Measurements from ENCODE around the gene PCAT7. TPM values are rescaled to one million over a fixed set of nuclear protein-coding genes. Genes with fewer than 3 reads are reported as not detected.
"Not testable (repeated sequence)": the region's sequence is repeated elsewhere in the genome, so short reads cannot be mapped to it uniquely, and the experiment has no call there.

PCAT7 gene
- total RNA-seq, 5 donors from 2014 or later (not counting 1 experiment from before 2014, with no cell fraction given): not detected

DNA sequence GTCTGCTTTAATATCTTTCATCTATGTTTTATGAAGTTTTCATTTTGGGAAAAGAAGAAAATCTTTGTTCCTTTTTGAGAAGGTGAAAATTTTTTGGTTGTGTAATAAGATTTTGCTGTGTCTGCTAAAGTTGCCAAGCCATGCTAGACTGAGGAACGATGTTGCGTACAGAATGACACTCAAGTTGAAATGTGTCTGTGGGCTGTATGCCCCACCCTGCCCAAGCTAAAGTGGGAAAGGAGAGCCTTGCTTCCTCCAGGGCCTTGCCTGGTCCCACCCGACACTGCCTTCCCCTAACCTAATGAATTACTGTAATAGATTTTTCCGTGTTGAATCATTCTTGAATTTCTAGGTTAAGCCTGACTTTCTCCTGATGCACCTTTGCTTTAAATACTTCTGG, 2.5 kb downstream of the PCAT7 start:
- H3K27ac ChIP-seq (ENCODE audit: low read length): no peak overlapping the region
- no peaks in the 10 kb centered on the region for H3K9me3 ChIP-seq
- H3K27me3 ChIP-seq (replicated peaks in 1 of 2; ENCODE audit: control insufficient read depth in 2 of 2, extremely low read depth in 1 of 2, insufficient read depth in 2 of 2, low read length in 1 of 2): peaks cover 0 to 24% of the 10 kb centered on the region in 2 experiments
- Mint-ChIP-seq H3K36me3 (no peaks in the 10 kb centered on the region), H3K27me3 (peaks cover 1 to 20% of the 10 kb centered on the region in 2 donors), H3K4me3 (no peak overlapping the region), H3K27ac (no peak overlapping the region), H3K4me1 (no peaks in the 10 kb centered on the region), H3K9me3 (no peaks in the 10 kb centered on the region)
- H3K4me1 ChIP-seq (ENCODE audit: control insufficient read depth in 1 of 2, extremely low read depth in 1 of 2, insufficient read depth in 2 of 2, low read length in 2 of 2): no peaks in the 10 kb centered on the region
- ATAC-seq (replicated peaks in 1 of 4): no peak
- H3K4me3 ChIP-seq (ENCODE audit: control insufficient read depth in 1 of 2, extremely low read depth in 1 of 2, low read length in 1 of 2): no peak overlapping the region
- no peaks in the 10 kb centered on the region for H3K36me3 ChIP-seq (ENCODE audit: control insufficient read depth in 2 of 2, extremely low read depth in 1 of 2, insufficient read depth in 1 of 2, low read length in 1 of 2)
- WGBS (ENCODE audit: insufficient coverage): no CpG with 5 or more reads among the region's 4 CpGs
- POLR2A ChIA-PET: no interaction called here
- DNase-seq: no peak
- CTCF ChIA-PET: no interaction called here

DNA sequence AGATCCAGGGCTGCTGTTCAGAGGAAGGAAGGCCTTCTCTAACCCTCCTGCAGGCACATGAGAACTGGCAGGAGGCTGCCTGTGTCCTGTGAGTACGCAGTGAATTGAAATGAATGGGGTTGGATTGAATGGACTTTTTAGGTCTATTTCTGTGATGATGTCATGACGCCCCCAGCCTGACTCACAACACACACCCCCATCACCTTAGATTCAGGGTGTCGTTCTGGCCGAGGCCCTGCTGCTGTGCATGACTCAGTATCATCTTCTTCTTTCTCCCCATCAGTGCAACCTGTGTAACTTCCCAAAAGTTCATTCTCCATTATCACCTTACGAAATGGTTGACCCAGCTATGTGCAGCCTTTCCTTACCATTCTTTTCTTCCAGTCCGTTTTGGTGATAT, 5.4 kb downstream of the PCAT7 start:
- Mint-ChIP-seq H3K4me3 (no peak overlapping the region), H3K36me3 (no peaks in the 10 kb centered on the region), H3K4me1 (no peaks in the 10 kb centered on the region), H3K27ac (no peak overlapping the region), H3K9me3 (peaks cover 0 to 5% (median 0%) of the 10 kb centered on the region in 3 donors), H3K27me3 (peaks cover 7 to 19% of the 10 kb centered on the region in 2 donors)
- Histone ChIP-seq H3K36me3 (ENCODE audit: control insufficient read depth in 2 of 2, extremely low read depth in 1 of 2, insufficient read depth in 1 of 2, low read length in 1 of 2) (no peaks in the 10 kb centered on the region), H3K4me3 (ENCODE audit: control insufficient read depth in 1 of 2, extremely low read depth in 1 of 2, low read length in 1 of 2) (no peak overlapping the region), H3K4me1 (ENCODE audit: control insufficient read depth in 1 of 2, extremely low read depth in 1 of 2, insufficient read depth in 2 of 2, low read length in 2 of 2) (no peaks in the 10 kb centered on the region), H3K27me3 (replicated peaks in 1 of 2; ENCODE audit: control insufficient read depth in 2 of 2, extremely low read depth in 1 of 2, insufficient read depth in 2 of 2, low read length in 1 of 2) (peaks cover 0 to 10% of the 10 kb centered on the region in 2 experiments), H3K27ac (ENCODE audit: low read length) (no peak overlapping the region), H3K9me3 (no peaks in the 10 kb centered on the region)
- ChIA-PET POLR2A (no interaction called here), CTCF (no interaction called here)
- 63% methylated on average over 2 of the region's 6 CpGs for WGBS (ENCODE audit: insufficient coverage)
- DNase-seq (no peak), ATAC-seq (replicated peaks in 1 of 4) (no peak)

DNA sequence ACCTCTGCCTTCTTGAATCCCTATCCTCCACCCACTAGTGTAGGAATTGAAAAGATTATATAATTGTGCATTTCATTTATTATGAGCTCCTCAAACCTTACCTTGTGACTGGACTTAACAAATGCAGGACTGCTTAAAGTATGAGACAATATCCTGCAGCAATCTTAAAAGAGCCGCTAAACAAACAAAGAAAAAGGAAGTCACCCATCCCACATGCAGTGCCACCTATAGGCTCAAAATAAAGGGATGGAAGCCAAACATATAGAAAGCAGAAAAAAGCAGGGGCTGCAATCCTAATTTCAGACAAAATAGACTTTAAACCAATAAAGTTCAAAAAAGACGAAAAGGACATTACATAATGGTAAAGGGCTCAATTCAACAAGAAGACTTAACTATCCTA, 8.7 kb downstream of the PCAT7 start:
- WGBS (ENCODE audit: insufficient coverage): no CpG with 5 or more reads among the region's 2 CpGs

DNA sequence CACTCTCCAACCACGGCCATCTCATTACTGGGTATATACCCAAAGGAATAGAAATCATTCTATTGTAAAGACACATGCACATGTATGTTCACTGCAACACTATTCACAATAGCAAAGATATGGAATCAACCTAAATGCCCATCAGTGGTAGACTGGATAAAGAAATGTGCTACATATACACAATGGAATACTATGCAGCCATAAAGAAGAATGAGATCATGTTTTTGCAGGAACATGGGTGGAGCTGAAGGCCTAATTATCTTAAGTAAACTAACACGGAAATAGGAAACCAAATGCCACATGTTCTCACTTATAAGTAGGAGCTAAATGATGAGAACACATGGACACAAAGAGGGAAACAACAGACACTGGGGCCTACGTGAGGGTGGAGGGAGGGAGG, 9.4 kb downstream of the PCAT7 start:
- H3K9me3 ChIP-seq; H3K9me3 Mint-ChIP-seq; H3K27me3 ChIP-seq (replicated peaks in 1 of 2; ENCODE audit: control insufficient read depth in 2 of 2, extremely low read depth in 1 of 2, insufficient read depth in 2 of 2, low read length in 1 of 2); ATAC-seq (replicated peaks in 1 of 4); DNase-seq; H3K27ac ChIP-seq (ENCODE audit: low read length); H3K4me3 ChIP-seq (ENCODE audit: control insufficient read depth in 1 of 2, extremely low read depth in 1 of 2, low read length in 1 of 2); POLR2A ChIA-PET; H3K36me3 Mint-ChIP-seq; H3K4me1 Mint-ChIP-seq; CTCF ChIA-PET; H3K4me1 ChIP-seq (ENCODE audit: control insufficient read depth in 1 of 2, extremely low read depth in 1 of 2, insufficient read depth in 2 of 2, low read length in 2 of 2); H3K4me3 Mint-ChIP-seq; H3K36me3 ChIP-seq (ENCODE audit: control insufficient read depth in 2 of 2, extremely low read depth in 1 of 2, insufficient read depth in 1 of 2, low read length in 1 of 2); H3K27ac Mint-ChIP-seq: not testable (repeated sequence)
- WGBS (ENCODE audit: insufficient coverage): no CpG with 5 or more reads among the region's 3 CpGs
- peaks cover 7 to 23% of the 10 kb centered on the region in 2 donors for H3K27me3 Mint-ChIP-seq

More for the DNA sequence above, 8.7 kb downstream of the PCAT7 start:
- DNase-seq (no peak), ATAC-seq (replicated peaks in 1 of 4) (no peak)
- H3K4me3 ChIP-seq (ENCODE audit: control insufficient read depth in 1 of 2, extremely low read depth in 1 of 2, low read length in 1 of 2): no peak overlapping the region
- H3K27ac ChIP-seq (ENCODE audit: low read length): no peak overlapping the region
- H3K27me3 ChIP-seq (replicated peaks in 1 of 2; ENCODE audit: control insufficient read depth in 2 of 2, extremely low read depth in 1 of 2, insufficient read depth in 2 of 2, low read length in 1 of 2): peaks cover 0 to 8% of the 10 kb centered on the region in 2 experiments
- no peaks in the 10 kb centered on the region for H3K4me1 ChIP-seq (ENCODE audit: control insufficient read depth in 1 of 2, extremely low read depth in 1 of 2, insufficient read depth in 2 of 2, low read length in 2 of 2)
- Mint-ChIP-seq H3K4me3 (no peak overlapping the region), H3K27me3 (peaks cover 7 to 23% of the 10 kb centered on the region in 2 donors), H3K4me1 (no peaks in the 10 kb centered on the region), H3K27ac (no peak overlapping the region), H3K9me3 (peaks cover 0 to 5% (median 0%) of the 10 kb centered on the region in 3 donors), H3K36me3 (no peaks in the 10 kb centered on the region)
- ChIA-PET POLR2A (no interaction called here), CTCF (no interaction called here)
- H3K9me3 ChIP-seq: no peaks in the 10 kb centered on the region
- H3K36me3 ChIP-seq (ENCODE audit: control insufficient read depth in 2 of 2, extremely low read depth in 1 of 2, insufficient read depth in 1 of 2, low read length in 1 of 2): no peaks in the 10 kb centered on the region

DNA sequence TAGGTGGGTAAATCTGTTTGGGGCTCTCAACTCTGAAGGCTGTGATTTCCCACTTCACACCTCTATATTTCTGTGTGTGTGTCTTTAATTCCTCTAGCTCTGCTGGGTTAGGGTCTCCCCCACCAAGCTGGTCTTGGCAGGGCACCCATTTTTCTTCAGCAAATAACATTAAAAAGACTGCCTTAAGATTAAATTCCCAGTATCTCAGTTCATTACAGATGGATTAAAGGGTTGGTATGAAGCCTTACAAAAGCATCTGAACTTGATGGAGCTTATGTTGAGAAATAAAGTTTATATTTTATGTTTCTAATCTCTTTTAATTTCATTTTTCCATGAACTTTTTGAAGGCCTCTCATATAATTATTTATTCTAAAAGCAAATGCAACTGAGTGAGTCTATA, 11.7 kb downstream of the PCAT7 start:
- CTCF ChIA-PET: no interaction called here
- Mint-ChIP-seq H3K27me3 (peaks cover 12 to 18% of the 10 kb centered on the region in 2 donors), H3K27ac (no peak overlapping the region), H3K36me3 (no peaks in the 10 kb centered on the region), H3K4me3 (no peak overlapping the region), H3K9me3 (peaks cover 0 to 5% (median 0%) of the 10 kb centered on the region in 3 donors), H3K4me1 (no peaks in the 10 kb centered on the region)
- Histone ChIP-seq H3K4me3 (ENCODE audit: control insufficient read depth in 1 of 2, extremely low read depth in 1 of 2, low read length in 1 of 2) (no peak overlapping the region), H3K36me3 (ENCODE audit: control insufficient read depth in 2 of 2, extremely low read depth in 1 of 2, insufficient read depth in 1 of 2, low read length in 1 of 2) (no peaks in the 10 kb centered on the region), H3K27me3 (replicated peaks in 1 of 2; ENCODE audit: control insufficient read depth in 2 of 2, extremely low read depth in 1 of 2, insufficient read depth in 2 of 2, low read length in 1 of 2) (peaks cover 0 to 2% of the 10 kb centered on the region in 2 experiments), H3K9me3 (no peaks in the 10 kb centered on the region), H3K27ac (ENCODE audit: low read length) (no peak overlapping the region), H3K4me1 (ENCODE audit: control insufficient read depth in 1 of 2, extremely low read depth in 1 of 2, insufficient read depth in 2 of 2, low read length in 2 of 2) (no peaks in the 10 kb centered on the region)
- POLR2A ChIA-PET: no interaction called here
- DNase-seq (no peak), ATAC-seq (replicated peaks in 1 of 4) (no peak)

DNA sequence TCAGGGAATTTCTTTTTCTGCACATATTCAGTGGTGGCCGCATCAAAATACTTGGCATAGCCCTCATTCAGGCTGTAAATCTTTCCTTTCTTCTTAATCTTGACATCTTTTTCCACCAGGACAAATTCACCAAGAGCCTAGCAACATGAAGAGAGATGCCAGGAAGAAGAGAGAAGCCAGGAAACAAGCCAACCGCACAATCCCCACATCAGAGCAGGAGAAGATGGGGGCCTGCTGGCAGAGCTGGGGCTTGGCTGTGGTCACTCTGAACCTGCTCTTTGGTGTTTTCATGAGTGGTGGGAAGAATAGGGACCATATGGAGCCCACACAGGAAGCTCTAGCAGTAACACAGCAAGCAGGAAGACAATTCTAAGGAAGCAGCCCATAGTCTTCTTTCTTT, 12.4 kb downstream of the PCAT7 start:
- Mint-ChIP-seq H3K27ac (no peak overlapping the region), H3K9me3 (peaks cover 0 to 5% (median 0%) of the 10 kb centered on the region in 3 donors), H3K27me3 (peaks cover 18 to 20% of the 10 kb centered on the region in 2 donors), H3K36me3 (no peaks in the 10 kb centered on the region), H3K4me3 (no peak overlapping the region), H3K4me1 (no peaks in the 10 kb centered on the region)
- ChIA-PET CTCF (no interaction called here), POLR2A (no interaction called here)
- ATAC-seq (replicated peaks in 1 of 4): no peak
- no peaks in the 10 kb centered on the region for H3K4me1 ChIP-seq (ENCODE audit: control insufficient read depth in 1 of 2, extremely low read depth in 1 of 2, insufficient read depth in 2 of 2, low read length in 2 of 2)
- H3K4me3 ChIP-seq (ENCODE audit: control insufficient read depth in 1 of 2, extremely low read depth in 1 of 2, low read length in 1 of 2): no peak overlapping the region
- no peak for DNase-seq
- H3K27me3 ChIP-seq (replicated peaks in 1 of 2; ENCODE audit: control insufficient read depth in 2 of 2, extremely low read depth in 1 of 2, insufficient read depth in 2 of 2, low read length in 1 of 2): peaks cover 0 to 2% of the 10 kb centered on the region in 2 experiments
- no peak overlapping the region for H3K27ac ChIP-seq (ENCODE audit: low read length)
- no peaks in the 10 kb centered on the region for H3K36me3 ChIP-seq (ENCODE audit: control insufficient read depth in 2 of 2, extremely low read depth in 1 of 2, insufficient read depth in 1 of 2, low read length in 1 of 2)
- no CpG with 5 or more reads among the region's 2 CpGs for WGBS (ENCODE audit: insufficient coverage)
- no peaks in the 10 kb centered on the region for H3K9me3 ChIP-seq

DNA sequence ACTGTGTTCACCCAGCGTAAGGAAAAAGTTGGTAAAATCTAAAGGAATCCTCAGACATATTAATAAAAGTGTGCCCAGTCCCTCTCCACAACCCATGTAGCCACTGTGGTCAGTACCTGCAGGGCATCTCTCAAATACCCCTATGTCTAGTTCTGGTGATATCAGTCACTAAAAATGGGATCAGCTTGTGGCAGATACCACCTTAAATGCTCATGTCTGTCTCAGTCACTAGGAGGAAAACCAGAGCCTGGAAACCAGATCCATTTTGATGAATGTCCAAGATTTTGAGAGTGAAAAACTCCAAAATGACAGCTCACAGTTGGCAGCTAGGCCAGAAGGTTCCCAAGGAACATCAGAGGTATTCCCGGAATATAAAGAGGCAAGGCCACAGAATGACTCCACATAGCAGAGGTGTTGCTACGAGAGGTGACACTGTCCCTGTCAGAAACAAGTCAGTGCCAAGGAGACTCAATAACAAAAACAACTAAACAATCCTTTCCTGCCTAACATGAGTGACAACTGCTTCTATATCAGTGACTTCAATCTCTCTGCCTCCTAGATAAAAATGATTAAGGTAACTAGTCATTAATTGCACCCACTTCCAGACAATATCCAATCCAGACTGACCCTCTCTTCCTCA, 13.5 kb downstream of the PCAT7 start:
- H3K27ac Mint-ChIP-seq: no peak overlapping the region
- peaks cover 0 to 5% (median 0%) of the 10 kb centered on the region in 3 donors for H3K9me3 Mint-ChIP-seq
- no CpG with 5 or more reads among the region's 3 CpGs for WGBS (ENCODE audit: insufficient coverage)

More for the DNA sequence above, 13.5 kb downstream of the PCAT7 start:
- no peak for DNase-seq
- ATAC-seq (replicated peaks in 1 of 4): no peak
- POLR2A ChIA-PET: no interaction called here
- Mint-ChIP-seq H3K27me3 (peaks cover 15 to 28% of the 10 kb centered on the region in 2 donors), H3K4me1 (no peaks in the 10 kb centered on the region), H3K36me3 (no peaks in the 10 kb centered on the region), H3K4me3 (no peak overlapping the region)
- no peak overlapping the region for H3K4me3 ChIP-seq (ENCODE audit: control insufficient read depth in 1 of 2, extremely low read depth in 1 of 2, low read length in 1 of 2)
- peaks cover 0 to under 1% of the 10 kb centered on the region in 2 experiments for H3K27me3 ChIP-seq (replicated peaks in 1 of 2; ENCODE audit: control insufficient read depth in 2 of 2, extremely low read depth in 1 of 2, insufficient read depth in 2 of 2, low read length in 1 of 2)
- H3K9me3 ChIP-seq: no peaks in the 10 kb centered on the region
- CTCF ChIA-PET: no interaction called here
- no peaks in the 10 kb centered on the region for H3K36me3 ChIP-seq (ENCODE audit: control insufficient read depth in 2 of 2, extremely low read depth in 1 of 2, insufficient read depth in 1 of 2, low read length in 1 of 2)
- H3K4me1 ChIP-seq (ENCODE audit: control insufficient read depth in 1 of 2, extremely low read depth in 1 of 2, insufficient read depth in 2 of 2, low read length in 2 of 2): no peaks in the 10 kb centered on the region
- H3K27ac ChIP-seq (ENCODE audit: low read length): no peak overlapping the region

All from T-cell (primary cell).